NCI-H2107 treated with DMSO at 0.1 percent for 48 hours (cell line): ENCODE data around the gene NTPCR.

Source experiments
- DNase-seq: peaks from one replicate; lab custom pipeline; 2025; ENCODE audit not compliant: unreplicated experiment; lab: John Stamatoyannopoulos, UW

Gene NTPCR

DNA sequence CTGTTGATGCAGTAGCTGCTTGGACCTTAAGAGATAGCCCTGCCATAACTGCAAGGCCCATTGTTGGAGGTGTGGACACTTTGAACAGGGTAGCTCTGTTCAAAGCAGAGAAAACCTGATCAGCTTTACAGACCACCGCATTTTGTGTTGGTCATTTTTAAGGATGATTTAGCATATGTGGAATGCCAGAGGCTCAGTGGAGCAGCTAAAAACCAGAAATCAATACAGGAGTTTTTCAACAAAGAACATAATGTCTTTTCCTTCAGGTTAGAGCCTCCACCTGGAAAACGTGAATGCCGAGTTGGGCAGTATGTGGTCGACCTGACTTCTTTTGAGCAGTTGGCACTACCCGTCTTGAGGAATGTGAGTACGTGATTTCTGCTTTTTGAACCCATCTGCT lies 5.7 kb downstream of the NTPCR start:
- DNase-seq: no peak

DNA sequence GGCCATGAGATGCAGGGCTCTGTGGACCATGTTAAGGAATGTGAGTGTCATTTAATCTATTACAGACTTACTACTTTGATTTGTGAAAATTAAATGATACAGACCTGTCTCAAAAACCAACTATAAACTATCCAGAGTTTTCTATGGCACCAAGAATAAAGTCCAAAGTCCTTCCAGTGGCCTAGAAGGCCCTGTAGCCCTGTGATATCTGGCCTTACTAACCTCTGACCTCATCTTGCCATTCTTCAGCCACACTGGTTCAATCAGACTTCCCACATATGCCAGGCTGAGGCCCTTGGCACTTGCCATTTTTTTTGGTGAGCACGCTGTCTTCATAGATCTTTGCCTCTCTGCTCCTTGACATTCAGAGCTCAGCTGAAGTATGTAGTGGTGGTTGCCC lies 7.7 kb downstream of the NTPCR start:
- DNase-seq: no peak

DNA sequence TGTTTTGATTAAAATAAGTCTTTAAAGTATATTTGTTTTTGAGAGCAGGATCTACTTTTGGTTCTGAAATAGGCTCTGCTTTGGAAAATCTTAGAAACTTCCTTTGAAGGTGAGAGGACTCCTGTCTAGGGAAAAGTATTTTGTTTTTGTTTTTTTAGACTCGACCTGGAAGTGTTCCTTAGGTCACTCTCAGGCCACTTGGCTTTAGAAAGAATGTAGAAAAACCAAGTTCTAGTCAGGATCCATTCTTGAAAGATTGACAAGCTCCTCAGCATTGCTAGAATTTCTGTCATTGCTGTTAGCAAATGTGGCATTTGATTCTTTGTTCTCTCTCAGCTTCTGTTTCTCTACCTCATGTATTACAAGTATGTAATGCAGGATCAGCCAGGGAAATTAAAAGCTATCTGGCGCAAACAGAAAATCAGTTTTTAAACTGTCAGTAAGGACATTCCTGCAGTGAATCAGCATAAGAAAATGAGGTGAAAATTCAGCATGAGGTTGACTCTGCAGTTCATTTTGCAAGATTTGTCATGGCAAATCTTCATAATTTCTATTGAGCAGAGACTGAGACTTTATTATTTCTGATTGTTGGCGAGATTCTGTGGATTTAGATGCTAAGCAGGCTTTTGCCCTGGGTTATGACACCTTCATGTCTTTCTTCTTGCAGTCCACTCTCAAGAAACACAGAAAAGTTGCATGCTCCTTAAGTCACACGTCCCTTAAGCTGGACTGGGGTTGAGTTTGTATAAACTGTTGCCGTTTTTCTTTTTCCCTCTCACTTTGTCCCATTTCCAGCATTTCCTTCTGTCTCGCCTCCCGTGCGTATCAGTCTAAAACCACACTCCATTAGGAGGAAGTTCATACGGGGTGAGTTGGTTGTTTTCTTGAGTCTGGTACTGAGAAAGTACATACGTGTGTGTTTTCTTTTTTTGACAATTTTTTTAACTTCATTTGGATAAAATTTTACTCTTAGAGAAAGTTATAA lies 12.6 kb downstream of the NTPCR start:
- DNase-seq: no peak

DNA sequence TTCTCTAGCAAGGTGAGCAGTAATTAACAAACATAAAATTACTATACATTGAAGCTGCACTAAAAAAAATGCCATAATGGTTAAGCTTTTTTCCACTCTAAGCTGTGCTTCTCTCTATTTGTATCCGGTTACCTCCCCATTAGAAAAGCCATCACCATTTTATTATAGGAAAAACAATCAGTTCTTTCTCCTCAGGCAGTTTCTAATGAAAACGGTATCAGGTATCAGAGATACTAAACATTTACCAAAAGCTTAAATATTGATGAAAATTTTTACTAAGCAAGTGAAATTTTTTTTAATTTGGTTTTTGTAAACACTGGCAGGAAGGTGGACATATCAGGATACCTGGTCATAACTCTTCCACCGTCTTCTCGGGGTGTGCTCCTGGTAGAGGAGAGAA lies 14.2 kb downstream of the NTPCR start:
- no peak for DNase-seq

DNA sequence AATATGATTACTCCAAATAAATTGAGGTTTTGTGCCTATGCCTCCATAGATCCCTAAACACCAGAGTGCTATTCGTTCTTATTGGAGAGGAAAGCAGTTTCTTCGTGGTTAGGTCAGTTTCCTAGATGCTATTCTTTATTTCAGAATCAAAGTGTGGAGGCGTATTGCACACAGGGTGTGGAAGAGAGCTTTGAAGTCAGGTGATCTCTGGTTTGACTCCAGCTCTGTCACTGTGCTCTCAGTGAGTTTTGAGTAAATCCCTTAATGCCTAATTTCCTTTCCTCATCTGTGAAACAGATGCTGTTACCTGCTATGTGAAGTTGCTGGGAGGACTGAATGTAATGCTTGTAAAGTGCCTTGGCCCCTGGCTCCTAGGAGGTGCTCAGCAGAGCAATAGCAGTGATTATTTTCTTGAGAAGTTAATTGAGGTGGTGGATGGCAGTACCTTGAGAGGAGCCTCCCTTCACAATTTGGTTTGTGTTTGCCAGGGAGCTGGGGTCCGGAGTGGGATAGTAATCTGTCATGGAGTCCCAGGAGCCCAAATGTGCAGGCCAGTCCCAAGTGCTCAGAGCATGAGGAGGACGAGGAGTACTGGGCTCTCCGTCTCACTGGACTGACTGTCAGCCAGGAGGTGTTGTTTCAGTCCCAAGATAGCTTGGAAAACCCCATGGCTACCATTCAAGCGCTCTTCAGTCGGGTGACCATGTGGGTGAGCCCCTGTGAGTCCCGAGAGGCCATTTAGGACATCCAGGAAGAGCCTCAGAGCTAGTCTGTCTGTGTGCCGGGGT lies 14.9 kb downstream of the NTPCR start:
- DNase-seq: no peak

DNA sequence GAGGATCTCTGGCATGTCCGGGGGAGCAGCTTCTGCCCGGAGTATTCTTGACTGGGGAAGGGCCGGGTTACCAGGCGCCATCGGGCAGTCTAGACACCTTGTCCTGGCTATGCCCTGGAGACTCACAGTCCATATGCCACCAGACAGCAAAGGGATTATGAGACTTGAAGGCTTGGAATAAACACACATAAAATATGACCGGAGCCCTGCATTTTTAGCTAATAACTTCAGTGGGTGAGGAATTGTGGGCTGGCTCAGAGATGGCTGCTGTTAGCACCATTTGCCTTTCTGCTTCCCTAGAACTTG lies 15.5 kb downstream of the NTPCR start:
- no peak for DNase-seq

DNA sequence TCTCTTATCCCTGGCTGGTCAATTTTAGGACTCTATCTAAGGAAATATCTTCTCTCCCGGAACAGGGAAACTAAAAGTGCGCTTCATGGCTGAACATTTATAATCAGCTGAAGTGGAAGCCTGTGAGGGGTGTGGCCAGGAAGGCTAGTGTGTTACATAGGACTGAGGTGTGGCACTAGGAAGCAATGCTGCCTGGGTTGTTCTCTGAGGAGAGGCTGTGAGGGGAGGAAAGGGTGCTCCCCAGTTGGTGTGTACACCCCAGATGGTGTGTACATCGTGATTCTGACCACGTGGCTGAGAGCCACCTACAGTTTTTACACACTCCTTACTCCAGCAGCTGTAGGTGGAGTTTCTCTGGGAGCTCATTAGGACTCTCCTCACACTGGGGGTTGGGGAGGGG lies 16.3 kb downstream of the NTPCR start:
- no peak for DNase-seq

DNA sequence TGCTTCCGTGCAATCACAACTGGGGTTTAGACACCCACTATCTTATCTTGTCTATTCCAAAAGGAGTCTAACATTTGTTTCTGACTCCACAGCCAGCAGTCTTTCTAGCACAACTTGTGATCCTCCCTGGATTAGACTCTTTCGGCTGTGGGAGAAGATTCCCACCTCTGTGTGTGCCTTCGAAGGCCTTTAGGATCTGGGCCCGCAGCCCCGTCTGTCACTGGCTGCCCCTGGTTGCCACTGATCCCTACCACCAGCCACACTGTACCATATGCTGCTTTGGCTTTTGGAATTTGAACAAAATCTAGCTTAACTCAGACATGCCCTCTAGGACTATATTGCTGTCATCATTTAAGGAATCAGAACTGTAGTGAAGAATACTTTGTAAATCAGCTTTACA lies 18.0 kb downstream of the NTPCR start:
- DNase-seq: no peak

DNA sequence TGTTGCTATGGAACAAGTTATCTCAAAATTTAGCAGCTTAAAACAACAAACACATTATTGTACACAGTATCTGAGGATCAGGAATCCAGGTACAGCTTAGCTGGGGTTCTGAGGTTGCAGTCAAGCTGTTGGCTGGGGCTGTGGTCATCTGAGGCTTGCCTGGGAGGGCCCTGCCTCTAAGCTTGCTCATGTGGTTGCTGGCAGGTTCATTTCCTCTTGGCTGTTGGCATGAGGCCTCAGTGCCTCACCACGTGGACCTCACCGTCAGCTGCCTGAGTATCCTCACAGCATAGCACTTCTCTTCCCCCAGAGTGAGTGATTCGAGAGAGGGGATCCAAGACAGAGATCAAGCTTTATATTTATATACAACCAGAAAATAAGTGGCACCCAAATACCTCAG lies 18.6 kb downstream of the NTPCR start:
- no peak for DNase-seq

DNA sequence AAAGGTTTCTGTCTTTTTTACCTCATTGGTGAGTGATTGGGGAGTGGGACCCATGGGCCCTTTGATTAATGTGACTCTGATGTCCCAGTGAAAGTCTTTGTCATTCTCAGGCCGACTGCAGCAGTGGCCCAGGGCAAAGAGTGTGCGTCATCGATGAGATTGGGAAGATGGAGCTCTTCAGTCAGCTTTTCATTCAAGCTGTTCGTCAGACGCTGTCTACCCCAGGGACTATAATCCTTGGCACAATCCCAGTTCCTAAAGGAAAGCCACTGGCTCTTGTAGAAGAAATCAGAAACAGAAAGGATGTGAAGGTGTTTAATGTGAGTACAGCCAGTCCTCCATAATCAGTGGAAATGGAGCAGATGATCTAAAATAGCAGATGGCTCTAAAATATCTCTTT lies 19.4 kb downstream of the NTPCR start:
- no peak for DNase-seq

DNA sequence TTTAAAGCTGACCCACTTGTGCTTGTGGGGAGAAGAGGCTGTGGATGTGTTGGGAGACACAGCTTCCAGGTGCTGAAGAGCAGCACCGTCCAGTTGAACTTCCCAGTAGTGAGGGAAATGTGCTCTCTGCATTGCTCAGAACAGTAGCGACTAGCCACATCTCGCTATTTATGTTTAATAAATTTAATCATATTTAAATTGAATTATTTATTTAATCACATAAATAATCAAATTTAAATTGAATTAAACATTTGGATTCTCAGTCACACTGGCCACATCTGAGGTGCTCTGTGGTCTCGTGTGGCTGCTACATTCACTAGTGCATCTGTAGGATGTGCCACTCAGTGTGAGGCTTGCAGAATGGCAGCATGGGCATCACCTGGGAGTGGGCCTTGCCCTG lies 20.1 kb downstream of the NTPCR start:
- DNase-seq: no peak

DNA sequence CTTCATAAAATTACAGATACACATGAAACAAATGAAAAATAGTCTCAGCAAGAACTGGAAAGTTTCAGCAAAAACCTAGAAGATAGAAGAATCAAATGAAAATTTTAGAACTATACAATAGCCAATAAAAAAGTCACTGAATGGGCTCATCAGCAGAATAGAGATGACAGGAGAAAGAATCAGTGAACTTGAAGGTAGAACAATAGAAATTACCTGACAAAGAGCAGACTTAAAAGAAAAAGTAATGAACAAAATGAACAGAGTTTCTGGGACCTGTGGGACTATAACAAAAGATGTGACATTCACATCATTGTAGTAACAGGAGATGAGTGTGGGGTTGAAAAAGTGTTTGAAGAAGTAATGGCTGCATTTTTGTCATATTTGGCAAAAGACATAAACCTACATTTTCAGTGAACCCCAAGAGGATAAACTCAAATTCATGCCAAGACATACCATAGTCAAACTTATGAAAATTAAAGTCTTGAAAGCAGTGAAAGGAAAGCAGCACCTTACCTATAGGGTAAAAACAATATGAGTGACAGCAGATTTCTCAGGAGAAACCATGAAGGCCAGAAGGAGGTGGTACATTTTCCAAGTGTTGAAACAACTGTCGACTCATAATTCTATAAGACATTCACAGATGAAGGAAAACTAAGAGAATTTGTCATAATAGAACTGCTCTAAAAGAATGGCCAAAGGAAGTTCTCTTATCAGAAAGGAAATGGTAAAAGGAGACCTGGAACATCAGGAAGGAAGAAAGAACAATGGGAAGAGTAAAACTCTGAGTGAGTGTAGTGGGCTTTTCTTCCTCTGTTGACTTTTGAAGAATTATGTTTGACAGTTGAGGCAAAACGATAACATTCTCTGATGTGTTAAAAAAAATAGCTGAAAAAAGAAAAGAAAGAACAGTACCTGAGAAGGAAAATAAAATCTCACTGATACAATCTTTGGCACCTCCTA lies 23.5 kb downstream of the NTPCR start:
- DNase-seq: no peak

DNA sequence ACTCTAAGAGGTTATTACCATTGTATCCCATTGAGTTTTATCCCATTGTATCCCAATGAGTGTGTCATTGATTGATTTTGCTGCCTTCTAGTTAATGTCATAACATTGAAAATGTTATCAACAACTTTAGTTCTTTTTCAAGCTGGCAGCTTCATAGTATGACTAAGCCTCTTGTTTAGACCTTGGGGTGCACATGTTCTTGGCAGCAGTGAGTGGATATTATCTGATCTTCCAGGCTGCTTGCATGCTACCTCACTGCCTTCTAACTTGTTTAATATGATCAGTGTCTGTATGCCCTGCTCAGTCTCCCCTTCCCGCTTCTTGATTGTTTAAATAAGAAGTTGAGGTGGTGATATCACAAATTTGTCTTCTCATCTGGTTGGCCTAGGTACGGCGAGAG lies 24.6 kb downstream of the NTPCR start:
- no peak for DNase-seq

DNA sequence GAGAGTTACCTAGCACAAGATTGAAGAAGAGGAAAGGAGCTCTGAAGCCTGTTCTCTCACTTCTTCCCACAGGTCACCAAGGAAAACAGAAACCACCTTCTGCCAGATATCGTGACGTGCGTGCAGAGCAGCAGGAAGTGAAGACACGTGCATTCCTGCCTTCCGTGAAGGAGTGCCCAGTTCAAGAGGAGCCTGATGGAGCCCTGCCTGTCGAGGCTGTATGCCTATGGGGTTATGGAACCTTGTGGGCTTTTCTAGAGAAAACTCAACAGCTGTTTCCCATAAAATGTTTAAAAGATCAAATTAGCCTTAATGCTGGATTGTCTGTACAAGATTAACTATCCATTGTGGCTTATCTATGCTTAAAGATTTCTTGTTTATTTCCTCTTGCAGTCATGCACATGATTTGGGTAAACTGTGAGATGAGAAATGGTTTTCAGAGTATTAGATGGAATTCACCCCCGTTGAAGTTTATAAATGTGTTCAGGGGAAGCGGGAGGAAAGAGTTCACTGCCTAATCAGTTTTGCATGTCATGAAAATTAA lies 27.8 kb downstream of the NTPCR start:
- DNase-seq: no peak

DNA sequence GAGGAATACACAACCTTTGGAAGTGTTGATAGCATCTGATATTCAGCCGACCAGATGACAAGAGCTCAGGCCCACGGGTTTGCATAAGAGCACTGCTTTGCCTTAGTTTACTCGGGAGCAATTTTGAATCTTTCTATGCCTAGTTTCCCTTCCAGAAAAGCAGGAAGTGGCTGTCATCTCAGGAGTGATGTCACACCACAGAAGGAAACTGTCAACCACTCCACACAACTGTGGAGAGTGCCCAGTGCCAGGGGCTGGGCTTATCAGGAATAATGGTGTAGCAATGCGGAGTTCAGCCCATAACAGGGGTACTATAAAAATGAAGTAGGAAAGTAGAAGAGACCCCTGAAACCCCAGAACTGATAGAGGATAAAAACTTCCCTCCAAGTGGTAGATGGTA lies 28.4 kb downstream of the NTPCR start:
- DNase-seq: no peak

DNA sequence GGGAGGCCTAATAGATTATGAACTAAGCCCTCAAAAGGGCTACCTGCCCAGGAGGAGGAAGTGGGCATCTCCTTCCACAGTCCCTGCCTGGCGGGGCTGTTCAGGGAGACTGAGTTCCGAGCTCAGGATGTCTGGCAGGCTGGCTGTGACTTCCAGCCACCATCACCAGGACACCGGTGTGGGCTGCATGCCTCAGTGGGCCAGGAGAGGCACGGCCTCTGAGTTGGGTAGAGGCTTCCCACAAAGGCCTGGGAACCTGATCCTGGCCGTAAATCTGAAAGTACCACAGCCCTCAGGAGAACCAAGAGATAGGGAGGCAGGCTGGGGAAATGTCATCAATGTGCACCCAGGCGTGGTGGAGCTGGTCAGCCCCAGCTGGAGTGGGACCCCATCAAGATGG lies 29.1 kb downstream of the NTPCR start:
- DNase-seq: no peak

DNA sequence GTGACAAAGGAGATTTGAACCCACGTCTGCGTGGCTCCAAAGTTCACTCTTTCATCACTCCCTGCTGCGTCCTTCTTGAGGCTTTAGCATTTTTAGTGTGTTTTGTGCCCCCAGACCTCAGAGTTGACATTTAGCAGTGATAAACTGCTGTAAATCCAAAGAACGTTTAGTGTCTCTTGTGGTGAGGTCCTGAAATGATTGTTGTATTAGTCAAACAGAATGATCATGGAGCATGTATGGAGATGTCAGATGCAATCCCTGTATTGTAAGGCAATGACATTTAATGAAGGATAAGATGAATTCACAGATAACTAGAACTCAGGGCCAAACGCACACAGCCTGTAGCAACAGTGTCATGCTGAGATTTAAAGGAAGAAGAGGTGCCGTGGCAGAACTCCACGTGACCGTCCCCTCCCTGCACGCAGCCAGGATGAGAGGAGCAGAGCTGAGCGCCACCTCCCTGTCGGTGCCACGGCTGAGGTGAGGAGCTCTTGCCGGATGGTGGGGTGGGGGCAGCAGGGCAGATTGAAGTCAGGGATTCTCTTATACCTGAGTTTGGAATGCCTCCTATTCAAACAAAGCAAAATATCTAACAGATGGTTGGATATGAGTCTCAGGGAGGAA lies 30.1 kb downstream of the NTPCR start:
- DNase-seq: no peak

DNA sequence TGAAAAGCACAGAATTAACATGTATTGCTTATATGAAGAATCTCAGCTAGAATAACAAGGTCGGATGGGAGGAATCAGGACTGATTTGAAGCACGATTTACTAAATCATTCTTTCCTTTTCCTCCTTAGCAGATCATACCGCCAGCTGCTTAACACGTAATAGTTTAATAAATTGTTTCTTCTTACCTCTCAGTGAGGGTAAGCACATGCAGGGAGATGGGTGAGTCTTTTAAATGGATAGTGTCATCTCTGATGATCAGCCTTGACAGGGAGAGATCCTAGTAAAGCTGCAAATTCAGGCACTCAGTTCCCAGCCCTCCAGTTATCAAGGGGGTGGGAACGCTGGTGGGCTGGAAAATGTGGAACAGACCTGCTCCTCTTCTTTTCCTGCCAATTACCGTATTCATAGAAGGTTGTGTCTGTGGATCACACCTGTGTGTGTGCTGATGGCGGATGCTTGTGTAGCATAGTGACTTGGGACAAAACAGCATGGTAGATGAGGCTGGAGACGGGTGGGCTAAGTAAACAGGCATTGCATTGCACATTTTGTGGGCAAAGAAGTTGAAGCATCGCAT lies 30.7 kb downstream of the NTPCR start:
- DNase-seq: no peak

DNA sequence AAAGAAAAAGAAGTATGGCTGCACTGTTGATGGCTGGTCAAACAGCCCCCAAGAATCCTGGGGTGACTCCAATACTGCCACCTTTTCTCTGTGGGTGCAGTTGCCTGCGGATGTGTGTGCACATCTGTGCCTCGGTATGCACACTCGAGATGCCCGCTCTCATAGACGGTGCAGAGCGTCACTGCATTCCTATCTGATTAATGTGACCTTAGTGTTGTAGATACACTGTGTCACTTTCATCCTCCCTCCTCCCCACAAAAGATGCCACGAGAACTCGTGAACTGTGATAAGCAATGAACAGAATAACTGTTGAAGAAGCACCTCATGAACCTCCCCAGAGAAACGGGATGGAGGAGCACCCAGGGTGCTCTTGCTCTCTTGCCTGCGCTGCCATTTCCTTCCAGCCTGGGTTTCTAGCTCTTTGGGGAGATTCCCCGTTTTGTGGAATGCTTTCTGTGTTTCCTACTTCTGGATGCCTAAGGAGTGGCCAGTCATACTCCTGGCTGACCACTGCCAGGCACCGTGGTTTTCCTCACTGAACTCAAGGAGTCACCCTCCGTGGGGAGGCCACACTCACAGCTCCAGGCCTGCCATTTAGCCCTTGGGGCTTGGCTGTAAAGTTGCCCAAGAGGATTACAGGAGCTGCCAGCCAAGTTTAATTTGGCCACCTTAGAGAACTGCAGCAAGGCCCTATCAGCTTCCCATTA lies 32.0 kb downstream of the NTPCR start:
- DNase-seq: no peak

DNA sequence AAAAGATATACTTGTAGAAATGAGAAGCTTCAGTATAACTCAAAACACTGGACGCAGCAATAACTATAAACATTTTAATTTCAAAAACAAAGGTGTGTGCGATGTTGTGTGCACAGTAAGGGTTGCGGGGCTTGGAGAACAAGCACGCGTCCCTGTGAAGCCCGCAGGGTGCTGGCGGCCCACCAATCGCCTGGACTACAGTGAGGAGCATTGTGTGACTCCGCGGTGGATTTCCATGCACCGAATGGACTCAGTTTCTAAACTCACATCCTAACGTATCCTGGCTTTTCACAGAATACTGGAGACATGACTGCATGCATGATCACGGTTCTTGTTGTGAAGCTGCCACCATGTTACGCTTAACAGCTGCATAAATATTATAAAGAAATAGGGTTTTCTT lies 33.0 kb downstream of the NTPCR start:
- DNase-seq: no peak
